Middle frontal gyrus (tissue), 1 donor: ENCODE measurements around the gene QDPR.

Experiments
- DNase-seq: peaks from one replicate; pipeline ENCODE4 v3.0.0-alpha.2; 2015; ENCODE audit warnings: low spot score; ENCODE audit errors: extremely low spot score

QDPR gene

GRCh38 chr4:17436750-17437090 lies 75.2 kb downstream of the QDPR start:
- no peak for DNase-seq
